ENCODE data around the gene ORC1. TPM values are rescaled to one million over a fixed set of nuclear protein-coding genes. Genes with fewer than 3 reads are reported as not detected.

Gene ORC1
- total RNA-seq: 1.1 TPM

GRCh38 chr1:52404116-52404974 lies at the start of gene ORC1, which contains the start of gene PRPF38A:
Gene ORC1 (minus strand): TSS chr1:52404423. CDS start chr1:52402223, 2,200 bp downstream.
Gene PRPF38A (plus strand): TSS chr1:52404602. CDS start chr1:52404750, 148 bp downstream.
- peak; percentile 97 for DNase-seq (ENCODE audit: low spot score)

GRCh38 chr1:52444463-52444862 lies 40.2 kb upstream of the ORC1 start:
- no peak for DNase-seq (ENCODE audit: low spot score)

GRCh38 chr1:52439976-52440375 lies 35.8 kb upstream of the ORC1 start:
- DNase-seq (ENCODE audit: low spot score): no peak

GRCh38 chr1:52436817-52437216 lies 32.6 kb upstream of the ORC1 start:
- DNase-seq (ENCODE audit: low spot score): no peak

GRCh38 chr1:52435650-52436049 lies 31.4 kb upstream of the ORC1 start:
- no peak for DNase-seq (ENCODE audit: low spot score)

GRCh38 chr1:52435211-52435610 lies 31.0 kb upstream of the ORC1 start:
- no peak for DNase-seq (ENCODE audit: low spot score)

GRCh38 chr1:52432807-52433206 lies 28.6 kb upstream of the ORC1 start:
- DNase-seq (ENCODE audit: low spot score): no peak

- DNase-seq (ENCODE audit: low spot score): no peak
Measured at GRCh38 chr1:52427152-52427551, 22.9 kb upstream of the ORC1 start.

- DNase-seq (ENCODE audit: low spot score): no peak
Measured at GRCh38 chr1:52426371-52426770, 22.1 kb upstream of the ORC1 start.

GRCh38 chr1:52424813-52425212 lies 20.6 kb upstream of the ORC1 start:
- DNase-seq (ENCODE audit: low spot score): no peak

- DNase-seq (ENCODE audit: low spot score): no peak
Measured at GRCh38 chr1:52424231-52424636, 20.0 kb upstream of the ORC1 start.

- DNase-seq (ENCODE audit: low spot score): no peak
Measured at GRCh38 chr1:52423771-52424170, 19.5 kb upstream of the ORC1 start.

- no peak for DNase-seq (ENCODE audit: low spot score)
Measured at GRCh38 chr1:52423055-52423454, 18.8 kb upstream of the ORC1 start.

GRCh38 chr1:52420713-52421112 lies 16.5 kb upstream of the ORC1 start:
- no peak for DNase-seq (ENCODE audit: low spot score)

GRCh38 chr1:52416811-52417210 lies 12.6 kb upstream of the ORC1 start:
- DNase-seq (ENCODE audit: low spot score): no peak

- DNase-seq (ENCODE audit: low spot score): no peak
Measured at GRCh38 chr1:52414942-52415341, 10.7 kb upstream of the ORC1 start.

- no peak for DNase-seq (ENCODE audit: low spot score)
Measured at GRCh38 chr1:52413410-52413989, 9.3 kb upstream of the ORC1 start.

GRCh38 chr1:52404975-52405338 lies 734 bp upstream of the ORC1 start:
- DNase-seq (ENCODE audit: low spot score): no peak

GRCh38 chr1:52403566-52404115 lies 582 bp downstream of the ORC1 start:
- DNase-seq (ENCODE audit: low spot score): no peak

GRCh38 chr1:52402860-52403240 lies 1.4 kb downstream of the ORC1 start:
- no peak for DNase-seq (ENCODE audit: low spot score)

GRCh38 chr1:52400131-52400530 lies 4.1 kb downstream of the ORC1 start:
- DNase-seq (ENCODE audit: low spot score): no peak

GRCh38 chr1:52399629-52400028 lies 4.6 kb downstream of the ORC1 start:
- no peak for DNase-seq (ENCODE audit: low spot score)

GRCh38 chr1:52393174-52393573 lies 11.0 kb downstream of the ORC1 start:
- DNase-seq (ENCODE audit: low spot score): no peak
